GDM1 (cell line): ENCODE data around the gene RAB31.

Experiments used
- DNase-seq: peaks from one replicate; lab custom pipeline; 2025; lab: John Stamatoyannopoulos, UW

Gene RAB31

GRCh38 chr18:9694174-9694573 is 13.9 kb upstream of the RAB31 start:
- no peak for DNase-seq

GRCh38 chr18:9694952-9695495 is 13.1 kb upstream of the RAB31 start:
- no peak for DNase-seq

GRCh38 chr18:9695605-9696004 is 12.5 kb upstream of the RAB31 start:
- no peak for DNase-seq

GRCh38 chr18:9696112-9696511 is 12.0 kb upstream of the RAB31 start:
- DNase-seq, result no peak

GRCh38 chr18:9696701-9697100 is 11.4 kb upstream of the RAB31 start:
- no peak for DNase-seq

GRCh38 chr18:9697121-9697520 is 11.0 kb upstream of the RAB31 start:
- DNase-seq, result no peak

- no peak for DNase-seq
These were observed 9.6 kb upstream of the RAB31 start for GRCh38 chr18:9698497-9698896.

- no peak for DNase-seq
These were observed 7.8 kb upstream of the RAB31 start for GRCh38 chr18:9700261-9700796.

GRCh38 chr18:9701609-9702349 is 6.3 kb upstream of the RAB31 start:
- DNase-seq, result no peak

- no peak for DNase-seq
These were observed 3.6 kb upstream of the RAB31 start for GRCh38 chr18:9704233-9705118.

- DNase-seq, result no peak
These were observed 2.8 kb upstream of the RAB31 start for GRCh38 chr18:9705183-9705829.

GRCh38 chr18:9706081-9706935 is 1.8 kb upstream of the RAB31 start:
- DNase-seq, result no peak

GRCh38 chr18:9707381-9708056 is 582 bp upstream of the RAB31 start:
- no peak for DNase-seq

GRCh38 chr18:9708434-9709303 is 568 bp downstream of the RAB31 start:
- DNase-seq, result no peak

GRCh38 chr18:9709304-9709877 is 1.3 kb downstream of the RAB31 start:
- DNase-seq, result no peak

GRCh38 chr18:9710037-9710436 is 1.9 kb downstream of the RAB31 start:
- no peak for DNase-seq

- DNase-seq, result no peak
These were observed 3.4 kb downstream of the RAB31 start for GRCh38 chr18:9711361-9712129.

GRCh38 chr18:9712130-9712577 is 4.1 kb downstream of the RAB31 start:
- DNase-seq, result no peak
